Effector memory CD8-positive, alpha-beta T cell (primary cell): ENCODE data around the gene NDOR1.
"Not testable (repeated sequence)": the region's sequence is repeated elsewhere in the genome, so short reads cannot be mapped to it uniquely, and the experiment has no call there.

ENCODE experiments used
- ATAC-seq: fragments of 150-1000 bp; cut with Tn5 transposase; replicated peaks from 2 replicates; pipeline ENCODE4 v1.10.0; 2021; ENCODE audit warnings: mild to moderate bottlenecking, moderate library complexity
- DNase-seq, 3 experiments: peaks; one replicate each; pipeline ENCODE4 v3.0.0; 2021
- H3K27ac Mint-ChIP-seq, 2 donors: one replicate each; pipeline ENCODE4 v1.8.0; 2022; ENCODE audit warnings: mild to moderate bottlenecking in 2 of 2, mixed read lengths in 2 of 2, moderate library complexity in 2 of 2
- H3K27me3 Mint-ChIP-seq, 2 donors: one replicate each; pipeline ENCODE4 v1.8.0; 2022; ENCODE audit warnings: mixed read lengths in 2 of 2
- H3K36me3 Mint-ChIP-seq: one replicate; pipeline ENCODE4 v1.8.0; 2022; ENCODE audit warnings: mild to moderate bottlenecking, moderate library complexity, mixed read lengths; ENCODE audit not compliant: insufficient read depth
- H3K4me1 Mint-ChIP-seq, 2 donors: one replicate each; pipeline ENCODE4 v1.8.0; 2022; ENCODE audit warnings: low read depth in 2 of 2, mixed read lengths in 2 of 2
- H3K4me3 Mint-ChIP-seq, 2 donors: one replicate each; pipeline ENCODE4 v1.8.0; 2022; ENCODE audit warnings: mild to moderate bottlenecking in 2 of 2, mixed read lengths in 2 of 2, moderate library complexity in 2 of 2
- H3K9me3 Mint-ChIP-seq, 2 donors: one replicate each; pipeline ENCODE4 v1.8.0; 2022; ENCODE audit warnings: mixed read lengths in 2 of 2

NDOR1 gene

GRCh38 chr9:137255448-137256114 lies 50.1 kb downstream of the NDOR1 start:
- no peak overlapping the region for H3K27ac Mint-ChIP-seq
- H3K9me3 Mint-ChIP-seq = no peaks in the 10 kb centered on the region
- H3K4me3 Mint-ChIP-seq = peak overlapping the region; percentile 85 to 91
- peaks cover 45% of the 10 kb centered on the region for H3K36me3 Mint-ChIP-seq
- peak; percentile 12 for ATAC-seq
- no peak for DNase-seq
- no peaks in the 10 kb centered on the region for H3K27me3 Mint-ChIP-seq
- peaks cover 5 to 11% of the 10 kb centered on the region in 2 donors for H3K4me1 Mint-ChIP-seq

GRCh38 chr9:137256362-137256761 lies 50.9 kb downstream of the NDOR1 start:
- no peak for ATAC-seq
- peaks cover 52% of the 10 kb centered on the region for H3K36me3 Mint-ChIP-seq
- H3K4me1 Mint-ChIP-seq = peaks cover 5 to 11% of the 10 kb centered on the region in 2 donors

GRCh38 chr9:137256856-137257255 lies 51.4 kb downstream of the NDOR1 start:
- Mint-ChIP-seq H3K36me3 (peaks cover 52% of the 10 kb centered on the region), H3K4me1 (peaks cover 8 to 11% of the 10 kb centered on the region in 2 donors), H3K27ac (no peak overlapping the region), H3K4me3 (peak overlapping the region; percentile 85 to 91), H3K27me3 (no peaks in the 10 kb centered on the region), H3K9me3 (no peaks in the 10 kb centered on the region)
- ATAC-seq (no peak), DNase-seq (no peak)

More at GRCh38 chr9:137256362-137256761, 50.9 kb downstream of the NDOR1 start:
- DNase-seq = no peak
- Mint-ChIP-seq H3K9me3 (no peaks in the 10 kb centered on the region), H3K27ac (peak overlapping the region in 1 of 2 donors; percentile 5), H3K4me3 (peak overlapping the region; percentile 85 to 91), H3K27me3 (no peaks in the 10 kb centered on the region)

GRCh38 chr9:137262173-137262908 lies 56.8 kb downstream of the NDOR1 start:
- not testable (repeated sequence) for H3K4me3 Mint-ChIP-seq, H3K27ac Mint-ChIP-seq, DNase-seq, H3K4me1 Mint-ChIP-seq, H3K27me3 Mint-ChIP-seq, ATAC-seq, H3K9me3 Mint-ChIP-seq
- peaks cover 55% of the 10 kb centered on the region for H3K36me3 Mint-ChIP-seq

GRCh38 chr9:137262909-137263285 lies 57.4 kb downstream of the NDOR1 start:
- DNase-seq (no peak), ATAC-seq (no peak)
- Mint-ChIP-seq H3K4me3 (no peak overlapping the region), H3K36me3 (peaks cover 57% of the 10 kb centered on the region), H3K27me3 (no peaks in the 10 kb centered on the region), H3K9me3 (no peaks in the 10 kb centered on the region), H3K4me1 (peaks cover 0 to 3% of the 10 kb centered on the region in 2 donors), H3K27ac (no peak overlapping the region)

GRCh38 chr9:137263506-137263905 lies 58.0 kb downstream of the NDOR1 start:
- Mint-ChIP-seq H3K27me3 (no peaks in the 10 kb centered on the region), H3K4me1 (peaks cover 0 to 5% of the 10 kb centered on the region in 2 donors), H3K27ac (peak overlapping the region in 1 of 2 donors; percentile 60), H3K4me3 (no peak overlapping the region), H3K36me3 (peaks cover 55% of the 10 kb centered on the region), H3K9me3 (no peaks in the 10 kb centered on the region)
- ATAC-seq (no peak), DNase-seq (no peak)

- no peaks in the 10 kb centered on the region for H3K27me3 Mint-ChIP-seq
- no peak for ATAC-seq
- no peak overlapping the region for H3K4me3 Mint-ChIP-seq
- no peak for DNase-seq
- H3K27ac Mint-ChIP-seq = peak overlapping the region in 1 of 2 donors; percentile 60
- no peaks in the 10 kb centered on the region for H3K9me3 Mint-ChIP-seq
- peaks cover 51% of the 10 kb centered on the region for H3K36me3 Mint-ChIP-seq
- peaks cover 0 to 8% of the 10 kb centered on the region in 2 donors for H3K4me1 Mint-ChIP-seq
Observed at GRCh38 chr9:137264067-137264466, 58.6 kb downstream of the NDOR1 start.

GRCh38 chr9:137265496-137266161 lies 60.1 kb downstream of the NDOR1 start:
- no peak overlapping the region for H3K27ac Mint-ChIP-seq
- no peaks in the 10 kb centered on the region for H3K9me3 Mint-ChIP-seq
- no peaks in the 10 kb centered on the region for H3K27me3 Mint-ChIP-seq
- no peak for ATAC-seq
- H3K36me3 Mint-ChIP-seq = peaks cover 44% of the 10 kb centered on the region
- H3K4me1 Mint-ChIP-seq = peaks cover 6 to 8% of the 10 kb centered on the region in 2 donors
- DNase-seq = no peak
- H3K4me3 Mint-ChIP-seq = no peak overlapping the region

- Mint-ChIP-seq H3K27me3 (no peaks in the 10 kb centered on the region), H3K9me3 (no peaks in the 10 kb centered on the region), H3K27ac (no peak overlapping the region), H3K4me3 (no peak overlapping the region), H3K4me1 (peaks cover 7 to 8% of the 10 kb centered on the region in 2 donors), H3K36me3 (peaks cover 42% of the 10 kb centered on the region)
- DNase-seq = no peak
- ATAC-seq = no peak
Observed at GRCh38 chr9:137266162-137266527, 60.6 kb downstream of the NDOR1 start.
